ENCODE measurements around the gene SEMA6B.

Gene SEMA6B

DNA sequence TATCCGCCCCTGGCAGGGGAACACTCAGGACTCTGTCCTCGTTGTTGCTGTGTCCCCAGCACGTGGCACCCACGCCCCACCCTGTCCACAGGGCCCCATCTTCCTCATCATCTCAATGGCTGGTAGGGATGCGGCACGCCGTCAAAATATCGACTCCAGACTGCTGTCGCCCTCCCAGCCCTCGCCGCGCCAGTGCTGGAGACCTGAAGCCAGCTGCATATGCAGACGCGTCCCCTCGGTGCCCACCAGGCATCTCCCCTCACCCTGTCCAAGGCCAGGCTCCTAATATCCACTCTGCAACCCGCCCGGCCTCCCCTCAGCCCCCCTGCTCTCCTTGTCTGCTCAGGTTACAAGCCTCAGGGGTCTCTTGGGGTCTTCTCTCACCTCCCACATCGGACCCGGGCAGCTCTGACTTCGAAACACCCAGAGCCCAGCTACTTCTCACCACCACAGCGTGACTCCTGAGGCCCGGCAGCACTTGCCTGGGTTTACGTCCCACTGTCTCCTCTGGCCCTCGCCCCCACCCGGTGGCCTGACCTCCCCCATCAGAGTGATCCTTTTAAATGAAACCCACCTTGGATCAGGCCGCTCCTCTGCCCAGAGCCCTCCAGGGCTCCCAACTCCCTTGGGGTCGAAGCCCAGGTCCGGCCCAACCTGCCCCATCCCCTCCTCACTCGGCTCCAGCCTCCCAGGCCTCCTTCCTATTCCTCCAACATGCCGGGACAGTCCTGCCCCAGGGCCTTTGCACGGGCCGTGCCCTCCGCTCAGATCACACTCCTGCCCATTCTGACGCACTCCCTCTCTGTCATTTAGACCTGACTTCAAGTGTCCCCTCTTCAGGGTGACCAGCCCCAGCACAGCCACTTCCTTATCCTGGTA lies 53.7 kb downstream of the SEMA6B start:
- no peak for DNase-seq

GRCh38 chr19:4504891-4505569 lies 54.5 kb downstream of the SEMA6B start:
- no peak for DNase-seq

- DNase-seq, result no peak
Observed at GRCh38 chr19:4504297-4504701, 55.2 kb downstream of the SEMA6B start.

GRCh38 chr19:4503825-4504170 lies 55.7 kb downstream of the SEMA6B start:
- no peak for DNase-seq

DNA sequence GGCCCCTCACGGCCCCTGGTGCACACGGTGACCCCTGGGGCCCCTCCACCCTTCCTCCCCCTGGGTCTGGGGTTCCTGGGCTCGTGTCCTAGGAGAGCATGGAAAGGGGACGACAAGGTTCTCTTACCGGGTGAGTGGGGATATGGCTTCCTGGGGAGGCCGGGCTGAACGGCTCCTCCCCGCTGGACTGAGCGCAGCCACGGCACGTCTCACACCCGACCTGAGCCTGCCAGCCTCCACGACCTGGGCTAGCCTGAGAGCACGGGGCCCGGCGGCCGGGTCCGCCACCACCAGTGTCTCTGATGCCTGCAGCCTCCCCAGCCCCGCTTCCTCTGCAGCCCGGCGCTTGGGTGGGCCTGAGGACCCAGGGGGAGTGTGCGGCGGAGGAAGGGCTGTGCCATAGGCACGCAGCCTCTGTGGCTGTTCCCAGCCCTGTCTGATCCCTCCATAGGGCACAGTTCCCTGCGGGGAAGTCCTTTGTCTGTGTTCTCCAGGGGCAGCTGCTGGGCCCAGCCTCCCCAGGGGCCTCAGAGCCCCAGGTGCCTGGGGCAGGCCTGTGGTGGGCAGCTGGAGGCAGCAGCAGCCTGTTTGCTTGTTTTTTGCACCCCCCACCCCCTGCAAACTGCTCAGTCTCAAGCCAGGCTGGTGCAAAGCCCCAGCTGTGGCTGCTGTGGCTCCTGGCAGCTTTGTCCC lies 56.2 kb downstream of the SEMA6B start:
- DNase-seq, result no peak

- DNase-seq, result no peak
Observed at GRCh38 chr19:4502282-4503131, 57.0 kb downstream of the SEMA6B start.

DNA sequence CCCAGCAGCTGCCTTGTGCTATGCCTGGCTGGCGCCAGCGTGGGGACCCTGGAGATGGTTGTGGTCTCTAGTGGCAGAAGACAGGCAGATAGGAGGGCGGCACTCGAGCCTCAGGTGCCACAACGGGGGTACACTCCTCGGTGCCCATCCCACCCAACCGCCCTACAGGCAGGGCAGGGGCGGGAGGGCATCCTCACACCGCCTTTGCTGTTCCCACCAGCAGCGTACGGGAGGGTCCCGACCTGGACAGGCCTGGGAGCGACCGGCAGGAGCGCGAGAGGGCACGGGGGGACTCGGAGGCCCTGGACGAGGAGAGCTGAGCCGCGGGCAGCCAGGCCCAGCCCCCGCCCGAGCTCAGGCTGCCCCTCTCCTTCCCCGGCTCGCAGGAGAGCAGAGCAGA lies 57.8 kb downstream of the SEMA6B start:
- no peak for DNase-seq

- no peak for DNase-seq
Observed at GRCh38 chr19:4500841-4501591, 58.5 kb downstream of the SEMA6B start.

GRCh38 chr19:4499855-4500254 lies 59.6 kb downstream of the SEMA6B start:
- DNase-seq, result no peak

- DNase-seq, result no peak
Observed at GRCh38 chr19:4499318-4499717, 60.2 kb downstream of the SEMA6B start.

DNA sequence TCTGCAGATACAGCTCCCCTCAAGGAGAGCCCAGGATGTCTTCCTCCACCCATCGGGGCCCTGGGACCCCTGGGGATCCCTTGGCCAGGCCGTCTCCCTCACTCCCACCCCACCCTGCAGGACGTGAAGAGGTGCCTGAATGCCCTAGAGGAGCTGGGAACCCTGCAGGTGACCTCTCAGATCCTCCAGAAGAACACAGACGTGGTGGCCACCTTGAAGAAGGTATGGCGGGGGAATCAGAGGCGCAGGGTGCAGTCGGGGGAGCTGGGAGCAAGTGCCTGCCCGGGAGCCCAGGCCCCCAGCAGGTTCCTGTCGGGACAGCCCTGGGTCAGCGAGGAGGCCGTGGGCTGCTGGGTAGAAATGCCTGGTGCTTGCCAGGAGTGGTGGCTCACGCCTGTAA lies 60.8 kb downstream of the SEMA6B start:
- no peak for DNase-seq

DNA sequence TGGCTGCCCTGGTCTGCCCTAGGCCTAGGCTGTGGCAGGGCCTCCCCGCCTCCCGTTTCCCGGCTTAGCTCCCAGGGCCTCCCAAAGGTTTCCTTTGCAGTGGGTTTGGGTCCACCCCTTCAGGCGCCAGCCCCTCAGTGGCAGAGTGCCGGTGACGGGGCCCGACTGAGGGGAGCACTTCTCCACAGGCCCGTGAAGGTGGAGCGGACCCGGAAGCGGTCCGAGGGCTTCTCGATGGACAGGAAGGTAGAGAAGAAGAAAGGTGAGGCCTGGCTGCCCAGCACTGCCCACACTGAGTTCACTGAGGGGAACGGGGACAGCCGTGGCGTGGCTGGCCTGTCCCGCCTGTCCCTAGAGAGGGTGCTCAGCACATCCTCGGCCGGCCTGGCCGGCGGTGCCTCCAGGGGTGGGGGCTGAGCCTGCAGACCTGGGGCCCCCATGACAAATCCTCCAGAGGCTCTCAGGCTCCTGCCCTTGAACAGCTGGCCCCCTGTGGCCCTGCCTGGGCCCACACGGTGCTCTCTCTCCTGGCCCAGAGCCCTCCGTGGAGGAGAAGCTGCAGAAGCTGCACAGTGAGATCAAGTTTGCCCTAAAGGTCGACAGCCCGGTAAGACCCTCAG lies 61.6 kb downstream of the SEMA6B start:
- DNase-seq, result no peak

DNA sequence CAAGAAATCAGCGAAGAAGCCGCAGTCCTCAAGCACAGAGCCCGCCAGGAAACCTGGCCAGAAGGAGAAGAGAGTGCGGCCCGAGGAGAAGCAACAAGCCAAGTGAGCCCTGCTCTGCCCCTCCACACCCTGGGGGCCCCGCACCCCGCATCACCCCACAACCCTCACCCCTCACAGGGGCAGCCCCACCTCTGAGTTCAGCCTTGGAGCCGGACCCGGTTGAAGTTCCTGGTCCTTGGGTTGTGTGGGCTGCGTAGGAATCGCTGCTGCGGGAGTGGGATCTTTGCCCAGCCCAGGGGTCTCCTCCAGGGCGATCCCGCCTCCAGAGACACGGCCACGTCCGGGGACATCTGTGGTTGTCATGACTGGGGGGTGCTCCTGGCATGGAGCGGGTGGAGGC lies 63.2 kb downstream of the SEMA6B start:
- no peak for DNase-seq

GRCh38 chr19:4495471-4495870 lies 64.0 kb downstream of the SEMA6B start:
- DNase-seq, result no peak

GRCh38 chr19:4494691-4495064 lies 64.8 kb downstream of the SEMA6B start:
- no peak for DNase-seq

DNA sequence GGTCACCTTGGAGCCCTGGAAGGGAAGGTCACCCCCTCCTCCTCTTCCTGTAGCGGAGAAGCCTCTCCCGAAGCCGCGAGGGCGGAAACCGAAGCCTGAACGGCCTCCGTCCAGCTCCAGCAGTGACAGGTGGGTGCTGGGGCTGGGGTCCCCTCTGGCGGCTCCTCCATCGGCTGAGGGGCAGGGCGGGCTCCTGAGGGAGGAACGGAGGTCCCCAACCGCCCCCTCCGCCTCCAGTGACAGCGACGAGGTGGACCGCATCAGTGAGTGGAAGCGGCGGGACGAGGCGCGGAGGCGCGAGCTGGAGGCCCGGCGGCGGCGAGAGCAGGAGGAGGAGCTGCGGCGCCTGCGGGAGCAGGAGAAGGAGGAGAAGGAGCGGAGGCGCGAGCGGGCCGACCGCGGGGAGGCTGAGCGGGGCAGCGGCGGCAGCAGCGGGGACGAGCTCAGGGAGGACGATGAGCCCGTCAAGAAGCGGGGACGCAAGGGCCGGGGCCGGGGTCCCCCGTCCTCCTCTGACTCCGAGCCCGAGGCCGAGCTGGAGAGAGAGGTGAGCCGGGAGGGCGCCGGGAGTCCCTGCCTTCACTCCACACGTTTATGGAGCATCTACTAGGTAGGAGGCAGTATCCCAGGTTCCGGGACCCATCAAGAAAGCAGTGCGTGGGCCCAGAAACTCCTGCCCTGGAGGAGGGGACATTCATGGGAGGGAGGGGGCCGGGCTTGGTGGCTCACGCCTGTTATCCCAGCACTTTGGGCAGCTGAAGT lies 65.4 kb downstream of the SEMA6B start:
- DNase-seq, result no peak

- no peak for DNase-seq
Observed at GRCh38 chr19:4493104-4493928, 66.2 kb downstream of the SEMA6B start.

Measured in activated gamma-delta T cell treated with Interleukin-2 at 50 U/mL for 16 hours (primary cell).